Hematopoietic multipotent progenitor cell treated with erythropoietin and hydrocortisone succinate and interleukin-3 and kit ligand, for 8 days (in vitro differentiated cells): ENCODE measurements around the gene TAF1B.
A peak's percentile ranks its signal among the peaks of the same experiment; 100 is the strongest.
"Not testable (repeated sequence)": the region's sequence is repeated elsewhere in the genome, so short reads cannot be mapped to it uniquely, and the experiment has no call there.

ENCODE experiments used
- DNase-seq: peaks from one replicate; pipeline ENCODE4 v3.0.0-alpha.2; 2015

TAF1B gene

DNA sequence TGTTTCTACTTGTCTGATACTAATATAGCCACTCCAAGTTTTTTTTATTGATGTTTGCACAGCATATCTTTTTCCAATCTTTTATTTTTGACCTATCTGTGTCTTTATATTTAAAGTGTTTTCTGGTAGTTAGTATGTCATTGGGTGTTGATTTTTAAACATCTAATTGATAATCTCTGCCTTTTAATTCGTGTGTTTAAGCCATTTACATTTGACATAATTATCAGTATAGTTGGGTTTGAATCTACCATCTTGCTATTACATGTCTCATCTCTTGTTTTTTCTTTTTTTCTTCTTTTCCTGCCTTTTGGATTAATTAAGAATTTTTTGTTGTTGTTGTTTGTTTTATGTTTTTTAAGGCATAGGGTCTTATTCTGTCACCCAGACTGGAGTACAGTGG lies 44.2 kb downstream of the TAF1B start:
- DNase-seq, result no peak

DNA sequence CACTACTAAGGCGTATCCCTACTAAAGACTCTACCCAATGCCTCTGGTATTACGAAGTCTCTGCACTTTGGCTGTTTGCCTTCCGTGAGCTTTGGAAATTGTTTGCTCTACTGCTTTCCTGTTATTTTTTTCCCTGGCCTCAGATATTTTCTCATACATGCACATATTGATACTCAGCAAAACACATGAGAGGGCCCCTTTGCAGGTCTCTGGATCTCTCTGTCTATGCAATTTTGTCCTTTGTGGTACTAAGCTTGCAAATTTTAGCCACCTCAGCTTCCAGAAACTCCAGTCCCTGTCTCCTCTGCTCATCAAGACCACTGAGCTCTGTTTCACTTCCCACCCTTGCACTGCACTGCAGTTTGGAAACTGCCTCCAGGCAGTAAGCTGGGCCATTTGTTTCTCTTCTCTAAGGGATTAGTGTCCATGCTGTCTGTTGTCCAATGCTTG lies 46.6 kb downstream of the TAF1B start:
- no peak for DNase-seq

DNA sequence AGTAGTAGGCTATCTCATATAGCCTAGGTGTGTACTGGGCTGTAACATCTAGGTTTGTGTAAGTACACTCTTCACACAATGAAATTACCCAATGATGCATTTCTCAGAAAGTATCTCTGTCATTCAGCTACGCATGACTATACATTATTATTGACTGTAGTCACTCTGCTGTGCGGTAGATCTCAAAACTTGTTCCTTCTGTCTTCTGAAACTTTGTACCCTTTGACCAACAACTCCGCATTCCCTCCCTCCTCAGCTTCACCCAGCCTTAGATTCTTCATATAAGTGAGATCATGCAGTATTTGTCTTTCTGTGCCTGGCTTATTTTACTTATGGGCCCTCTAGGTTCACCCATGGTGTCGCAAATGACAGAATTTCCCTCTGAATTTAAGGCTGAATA lies 49.0 kb downstream of the TAF1B start:
- no peak for DNase-seq

DNA sequence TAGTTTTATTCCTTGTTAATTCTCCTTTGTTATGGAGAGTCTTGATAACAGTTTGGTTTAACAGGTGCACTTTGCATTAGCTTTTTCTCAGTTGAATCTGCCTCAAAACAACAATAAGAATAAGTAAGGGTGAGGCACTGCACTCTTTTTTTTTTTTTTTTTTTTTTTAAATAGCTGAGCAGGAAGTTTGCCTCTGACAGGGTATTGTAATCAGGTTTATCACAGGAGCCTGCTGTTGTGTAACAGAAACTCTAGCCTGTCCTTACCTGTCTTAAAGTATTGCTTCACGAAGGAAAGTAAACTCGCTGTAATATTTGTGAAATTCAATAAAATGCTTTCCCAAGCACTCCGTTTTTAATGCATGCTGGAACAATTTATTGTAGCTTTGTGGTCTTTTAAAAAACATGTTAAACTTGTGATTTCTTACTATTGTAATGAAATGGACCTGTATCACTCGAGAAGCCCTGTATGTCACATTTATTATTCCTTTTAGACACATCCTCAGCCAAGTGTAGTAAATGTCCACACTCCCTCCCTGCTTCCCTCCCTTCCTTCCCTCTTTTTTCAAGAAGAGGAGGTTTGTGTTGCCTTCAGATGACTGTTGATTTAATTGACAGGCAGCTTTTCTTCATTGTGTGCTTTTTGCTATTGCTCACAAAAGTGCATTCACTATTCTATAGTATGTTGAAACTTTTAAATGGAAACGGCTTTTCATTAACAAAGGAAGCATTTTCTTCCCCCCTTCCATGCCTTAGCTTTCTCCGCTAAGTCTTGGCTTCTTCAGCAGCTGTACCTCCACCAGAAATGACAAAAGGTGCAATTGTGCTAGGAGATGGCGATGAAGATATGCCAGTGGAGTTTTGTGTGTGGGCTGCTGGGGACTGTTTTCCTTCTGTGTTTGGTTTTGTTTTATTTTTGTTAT lies 52.7 kb downstream of the TAF1B start:
- no peak for DNase-seq

DNA sequence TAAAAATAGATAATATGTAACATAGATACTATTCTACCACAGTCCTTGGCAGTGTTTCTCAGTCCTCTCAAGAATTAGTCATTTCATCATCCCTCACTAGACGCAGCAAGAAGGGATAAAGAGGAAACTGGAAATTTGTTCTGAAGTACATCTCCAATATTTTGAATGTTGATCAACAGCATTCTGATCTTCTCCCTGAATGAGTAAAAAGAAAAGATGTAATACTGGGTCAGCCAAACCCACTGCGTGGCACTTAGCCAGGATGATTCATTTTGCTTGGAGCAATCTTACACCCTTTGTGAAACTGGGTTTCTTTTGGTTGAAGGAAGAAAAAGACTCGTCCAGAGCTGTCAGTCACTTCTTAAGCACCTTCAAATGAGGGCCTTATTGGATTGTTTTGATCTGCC lies 54.1 kb downstream of the TAF1B start:
- peak; percentile 67 for DNase-seq

DNA sequence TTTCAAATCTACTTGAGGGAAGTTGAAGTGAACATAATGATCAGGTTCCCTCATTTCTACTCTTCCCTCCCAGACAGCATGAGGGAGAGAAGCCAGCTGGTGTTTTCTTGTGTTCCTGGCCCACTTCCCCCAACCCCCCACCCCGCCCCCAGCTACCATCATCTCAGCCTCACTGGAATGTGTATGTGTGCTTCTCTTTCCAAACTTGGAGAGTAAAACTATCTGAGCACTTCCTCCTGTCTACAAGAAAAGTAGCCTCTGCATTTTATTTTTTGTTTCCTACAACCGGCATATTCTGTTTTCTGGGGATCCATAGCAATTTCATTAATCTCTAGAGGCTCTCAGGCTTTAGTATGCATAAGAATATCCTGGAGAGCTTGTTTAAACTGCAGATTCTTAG lies 54.6 kb downstream of the TAF1B start:
- DNase-seq, result no peak

DNA sequence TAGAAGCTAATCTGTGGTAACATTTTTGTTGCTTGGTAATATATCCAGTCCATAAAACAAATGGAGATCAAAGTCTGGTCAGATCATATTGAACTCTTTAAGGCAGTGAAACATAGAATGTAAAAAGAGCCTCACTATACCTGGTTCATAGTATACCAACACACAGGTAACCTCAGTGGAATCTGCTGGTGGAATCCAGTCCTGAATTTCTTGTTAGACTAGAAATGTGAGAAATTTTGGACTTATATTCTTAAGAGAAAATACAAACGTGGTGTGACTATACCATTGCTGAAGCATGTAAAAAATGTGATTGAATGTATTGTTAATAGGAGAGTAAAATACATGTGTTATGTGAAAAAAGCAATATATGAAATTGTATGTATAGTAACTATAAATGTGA lies 62.1 kb downstream of the TAF1B start:
- no peak for DNase-seq

DNA sequence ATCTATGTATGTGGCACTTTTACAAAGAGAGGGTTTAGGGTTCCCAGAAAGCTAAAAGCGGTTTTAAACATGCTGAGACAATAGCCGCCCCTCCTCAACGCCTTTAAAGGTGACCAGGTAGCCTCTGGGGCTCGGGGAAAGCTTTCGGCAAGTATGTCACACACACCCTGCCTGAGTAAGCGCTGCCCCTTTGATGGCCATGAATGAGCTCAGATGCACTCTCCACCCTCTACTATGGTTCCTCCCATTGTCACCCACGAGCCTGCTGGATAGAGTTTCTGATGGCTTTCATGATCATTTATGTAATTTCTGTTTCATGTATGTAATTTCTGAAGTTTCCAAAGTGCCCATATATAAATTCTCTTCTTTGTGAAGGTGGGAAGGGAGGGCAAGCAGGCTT lies 64.1 kb downstream of the TAF1B start:
- DNase-seq, result no peak

DNA sequence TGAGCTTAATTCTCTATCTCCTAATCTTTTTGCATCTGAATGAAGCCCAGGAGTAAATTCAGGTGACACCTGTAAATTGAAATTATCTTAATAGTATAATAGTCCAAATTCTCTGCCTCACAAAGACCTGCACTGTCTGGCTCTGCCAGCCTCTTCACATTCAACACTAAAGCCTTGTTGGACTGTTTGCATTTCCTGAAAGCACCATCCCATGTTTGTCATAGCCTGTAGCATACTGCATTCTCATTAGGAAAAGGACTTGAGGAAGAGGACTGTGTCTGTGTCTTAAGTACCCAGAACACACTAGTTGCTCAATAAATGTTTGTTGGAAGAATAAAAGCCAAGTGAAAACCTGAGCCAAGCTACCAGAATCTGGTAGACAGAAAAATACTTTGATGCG lies 65.4 kb downstream of the TAF1B start:
- DNase-seq, result no peak

DNA sequence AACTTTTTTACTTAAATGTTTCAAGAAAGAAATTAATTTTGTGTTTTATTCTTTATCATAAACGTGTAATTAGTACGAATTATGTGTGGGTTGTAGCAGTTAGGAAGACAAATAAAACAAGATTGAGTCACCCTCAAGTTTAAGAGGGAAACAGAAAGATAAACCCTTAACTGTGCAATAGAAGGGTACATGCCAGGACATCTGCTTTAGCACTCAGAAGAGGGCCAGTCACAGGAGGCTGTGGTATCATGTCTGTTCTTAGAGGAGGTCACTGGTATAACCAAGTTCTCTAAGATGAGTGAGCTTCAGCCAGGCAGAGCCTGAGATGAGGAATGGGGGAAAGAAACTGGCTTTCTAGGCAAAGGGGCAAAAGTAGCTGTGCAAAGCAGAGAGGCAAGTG lies 65.8 kb downstream of the TAF1B start:
- peak; percentile 37 for DNase-seq

DNA sequence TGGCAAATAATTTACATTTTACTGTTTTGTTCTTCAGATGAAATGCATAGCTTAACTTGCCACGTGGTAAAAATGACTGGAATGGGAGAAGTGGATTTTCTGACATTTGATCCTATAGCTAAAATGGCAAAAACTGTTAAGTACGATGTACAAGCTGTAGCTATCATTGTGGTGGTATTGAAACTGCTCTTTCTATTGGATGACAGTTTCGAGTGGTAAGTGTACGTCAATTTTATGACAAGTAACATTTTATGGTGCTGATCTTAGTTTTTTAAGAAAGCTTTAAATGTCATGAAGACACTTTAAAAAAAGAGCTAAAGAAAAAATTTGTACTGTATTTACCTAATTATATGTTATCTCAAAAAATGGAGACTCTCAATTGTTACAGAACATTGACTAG lies 67.4 kb downstream of the TAF1B start:
- no peak for DNase-seq

DNA sequence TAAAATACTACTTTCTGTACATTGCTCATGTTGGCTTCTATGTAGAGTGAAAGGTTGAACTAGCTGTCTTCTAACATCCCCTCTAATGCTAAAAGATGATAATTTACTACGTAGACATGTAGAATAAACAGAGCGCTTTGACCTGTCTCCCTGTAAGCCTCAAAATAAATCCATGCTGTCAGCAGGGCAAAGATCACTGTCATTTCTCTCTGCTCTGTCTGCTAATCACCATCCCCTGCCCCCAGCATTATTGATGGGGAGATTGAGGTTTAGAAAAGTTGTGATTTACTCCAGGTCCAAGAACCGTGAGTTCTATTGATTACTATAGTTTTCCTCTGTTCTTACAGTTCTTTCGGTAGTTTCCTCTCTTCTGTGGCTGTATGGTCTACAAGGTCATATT lies 69.2 kb downstream of the TAF1B start:
- DNase-seq, result no peak

DNA sequence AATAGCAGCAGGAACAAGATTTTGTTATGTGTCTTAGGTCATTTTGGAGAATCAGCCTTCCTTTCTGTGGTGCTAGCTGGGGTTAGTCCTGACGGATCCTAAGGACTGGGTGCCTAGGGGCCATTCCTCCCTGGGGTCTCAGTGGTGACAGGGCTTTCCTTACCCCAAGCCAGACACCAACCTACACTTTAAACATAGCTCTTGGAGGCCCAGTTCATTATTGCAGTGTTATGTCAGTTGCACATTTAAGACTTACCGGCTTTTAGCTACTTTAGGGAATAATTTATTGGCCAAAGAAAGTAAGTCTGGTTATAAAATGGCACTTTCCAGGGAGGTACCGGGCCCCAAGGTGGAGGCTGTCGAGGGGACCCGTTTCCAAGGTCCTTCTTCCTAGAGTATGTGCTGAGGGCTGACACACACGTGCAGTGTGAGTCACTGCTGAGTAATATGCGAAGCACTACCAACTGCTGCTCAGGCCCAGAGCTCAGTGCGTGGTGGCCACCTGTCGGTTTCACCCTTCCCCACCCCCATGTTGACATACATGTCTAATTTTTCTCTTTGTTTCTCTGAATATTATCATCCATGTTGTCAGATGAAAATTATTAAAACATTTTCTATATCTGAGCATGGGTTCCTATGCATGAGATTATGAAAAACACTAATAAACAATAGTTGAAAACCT lies 71.3 kb downstream of the TAF1B start:
- no peak for DNase-seq

DNA sequence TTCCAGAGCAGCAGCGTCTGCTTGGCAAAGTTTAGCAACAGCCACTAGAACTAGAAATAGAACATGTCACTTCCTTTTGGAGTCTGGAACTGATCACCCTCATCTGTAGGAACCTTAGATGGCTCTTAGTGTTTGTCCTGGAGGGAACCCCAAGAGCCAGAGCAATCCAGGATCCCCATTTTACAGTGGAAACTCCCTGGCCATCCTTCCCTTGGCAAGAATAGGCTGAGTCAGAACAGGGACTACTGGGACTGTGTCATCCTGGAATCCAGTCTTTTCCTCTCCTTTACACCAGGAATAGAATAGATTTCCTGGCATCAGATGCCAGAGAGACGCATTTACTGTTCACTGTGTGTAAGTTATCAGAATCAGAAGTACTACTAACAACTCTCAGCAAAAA lies 75.0 kb downstream of the TAF1B start:
- no peak for DNase-seq

DNA sequence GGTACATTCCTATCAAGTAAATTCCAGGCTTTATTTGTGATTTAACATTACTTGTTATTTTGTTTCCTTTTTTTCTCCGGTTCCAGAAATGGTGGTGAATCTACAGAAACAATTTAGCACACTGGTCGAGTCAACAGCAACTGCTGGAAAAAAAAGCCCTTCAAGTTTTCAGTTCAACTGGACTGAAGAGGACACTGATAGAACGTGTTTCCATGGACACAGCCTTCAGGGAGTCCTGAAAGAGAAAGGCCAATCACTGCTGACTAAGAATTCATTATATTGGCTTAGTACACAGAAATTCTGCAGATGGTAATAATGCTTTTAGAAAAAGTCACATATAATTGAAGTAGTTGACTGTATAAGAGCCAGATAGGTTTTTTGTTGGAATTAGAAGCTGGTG lies 76.2 kb downstream of the TAF1B start:
- no peak for DNase-seq

DNA sequence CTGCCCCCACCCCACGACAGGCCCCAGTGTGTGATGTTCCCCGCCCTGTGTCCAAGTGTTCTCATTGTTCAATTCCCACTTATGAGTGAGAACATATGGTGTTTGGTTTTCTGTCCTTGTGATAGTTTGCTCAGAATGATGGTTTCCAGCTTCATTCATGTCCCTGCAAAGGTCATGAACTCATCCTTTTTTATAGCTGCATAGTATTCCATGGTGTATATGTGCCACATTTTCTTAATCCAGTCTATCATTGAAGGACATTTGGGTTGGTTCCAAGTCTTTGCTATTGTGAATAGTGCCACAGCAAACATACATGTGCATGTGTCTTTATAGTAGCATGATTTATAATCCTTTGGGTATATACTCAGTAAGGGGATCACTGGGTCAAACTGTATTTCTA lies 83.7 kb downstream of the TAF1B start:
- not testable (repeated sequence) for DNase-seq

DNA sequence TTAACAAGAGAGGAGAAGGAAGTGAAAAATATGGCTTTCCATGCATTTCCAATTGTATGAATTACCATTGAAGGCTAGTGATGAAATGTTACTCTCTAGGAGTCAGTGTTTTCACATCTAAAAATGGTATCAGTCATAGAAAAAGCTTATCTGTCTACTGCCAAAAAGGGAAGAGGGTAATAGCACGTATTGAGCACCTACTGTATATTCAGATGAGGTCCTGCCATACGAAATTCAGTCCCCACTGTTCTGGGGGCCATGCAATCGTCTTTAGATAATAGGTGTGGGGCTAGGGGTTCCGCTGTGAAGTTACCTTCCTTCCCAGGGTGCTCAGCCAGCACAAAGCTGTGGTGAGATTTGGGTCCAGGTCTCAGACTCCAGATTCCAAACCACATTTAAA lies 94.0 kb downstream of the TAF1B start:
- DNase-seq, result no peak

DNA sequence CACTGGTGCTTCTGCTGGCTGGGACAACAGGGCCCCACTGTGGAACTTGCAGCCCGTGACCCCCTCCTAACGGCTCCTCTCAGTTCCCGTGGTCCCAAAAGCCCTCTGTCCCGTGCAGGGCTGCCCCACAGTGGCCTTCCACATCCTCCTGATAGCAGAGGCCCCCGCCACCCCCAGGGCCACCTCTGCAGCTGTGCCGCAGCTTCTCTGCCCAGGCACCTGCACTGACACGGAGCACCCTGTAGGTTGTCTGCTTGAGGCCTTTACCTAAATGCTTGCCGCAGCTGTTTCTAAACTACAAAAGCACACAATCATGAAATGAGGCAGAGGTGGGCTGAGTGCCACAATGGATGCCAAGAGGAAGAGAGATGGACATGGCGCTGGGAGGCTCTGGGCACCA lies 94.7 kb downstream of the TAF1B start:
- DNase-seq, result no peak

DNA sequence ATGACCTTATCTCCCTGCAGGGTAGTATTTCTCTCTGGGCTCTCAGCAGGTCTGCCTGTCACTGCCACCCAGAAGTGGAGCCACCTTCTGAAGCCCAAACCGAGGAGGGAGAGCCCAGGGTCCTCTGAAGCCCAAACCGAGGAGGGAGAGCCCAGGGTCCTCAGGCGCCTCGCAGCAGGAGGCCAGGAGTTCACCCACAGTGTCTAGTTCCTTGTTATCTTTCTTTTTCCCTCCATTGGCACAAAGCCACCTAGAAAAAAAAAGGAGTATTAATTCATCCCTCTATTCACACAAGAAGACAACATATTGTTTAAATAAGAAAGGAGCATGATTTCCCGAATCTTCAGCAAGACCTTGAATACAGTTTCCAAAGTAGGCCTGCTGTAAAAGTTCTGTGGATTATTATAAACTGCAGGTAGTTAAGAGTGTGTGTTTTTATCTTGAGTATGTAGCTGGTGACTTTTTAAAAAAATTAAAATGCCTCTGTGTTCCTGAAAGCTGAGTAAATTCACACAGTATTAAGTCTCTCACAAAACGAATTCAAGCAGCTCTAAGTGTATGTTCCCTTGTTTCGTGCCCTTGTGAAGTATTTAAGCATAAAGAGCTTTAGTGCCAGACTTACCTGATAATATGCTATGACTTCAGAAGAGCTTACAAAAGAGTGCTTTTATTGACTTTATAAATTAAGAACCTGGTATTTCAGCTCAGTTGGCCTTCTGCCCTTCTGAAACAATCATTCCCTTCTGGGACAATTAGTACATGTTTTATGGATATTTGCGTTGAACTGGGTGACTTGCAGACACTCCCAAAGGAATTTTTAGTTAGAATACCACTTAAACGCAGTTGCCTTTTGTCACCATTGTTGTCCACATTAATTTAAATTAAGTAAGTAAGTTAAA lies 96.6 kb downstream of the TAF1B start:
- DNase-seq, result peak; percentile 23

DNA sequence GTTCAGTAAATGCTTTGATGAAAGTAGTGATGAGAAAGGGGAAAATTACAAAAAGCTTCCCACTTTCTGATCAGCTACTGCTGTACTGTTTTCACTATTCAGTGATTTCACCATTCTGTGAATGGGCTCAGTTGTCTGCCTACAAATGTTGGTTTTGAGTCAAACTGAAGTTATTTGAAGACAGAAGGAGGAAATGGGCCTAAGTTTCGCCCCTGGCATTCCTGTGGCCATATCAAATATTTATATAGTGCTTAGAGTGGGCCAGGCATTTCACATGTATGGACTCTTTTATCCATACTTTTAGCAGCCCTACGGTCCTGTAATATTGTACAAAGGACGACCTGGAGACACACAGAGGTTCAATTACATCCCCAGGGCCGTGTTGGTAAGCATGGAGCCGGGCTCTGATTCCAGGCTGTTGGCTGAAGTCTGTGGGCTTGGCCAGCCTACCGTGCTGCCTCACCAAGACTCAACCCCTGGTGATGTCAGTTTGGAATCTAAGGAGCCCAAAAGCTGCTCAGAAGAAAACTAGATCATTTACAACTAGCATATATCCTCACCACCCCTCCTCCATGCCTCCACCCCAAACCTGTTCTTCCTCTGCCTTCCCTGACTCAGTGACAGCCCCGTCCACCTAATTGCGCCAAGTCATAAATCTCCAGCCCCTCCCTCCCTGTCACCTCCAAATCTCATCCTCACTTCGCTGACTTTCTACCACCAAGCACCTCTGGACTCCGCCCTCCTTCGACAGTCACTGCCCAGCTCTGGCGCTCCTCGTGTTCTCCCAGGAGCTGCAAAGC lies 98.1 kb downstream of the TAF1B start:
- DNase-seq, result no peak

DNA sequence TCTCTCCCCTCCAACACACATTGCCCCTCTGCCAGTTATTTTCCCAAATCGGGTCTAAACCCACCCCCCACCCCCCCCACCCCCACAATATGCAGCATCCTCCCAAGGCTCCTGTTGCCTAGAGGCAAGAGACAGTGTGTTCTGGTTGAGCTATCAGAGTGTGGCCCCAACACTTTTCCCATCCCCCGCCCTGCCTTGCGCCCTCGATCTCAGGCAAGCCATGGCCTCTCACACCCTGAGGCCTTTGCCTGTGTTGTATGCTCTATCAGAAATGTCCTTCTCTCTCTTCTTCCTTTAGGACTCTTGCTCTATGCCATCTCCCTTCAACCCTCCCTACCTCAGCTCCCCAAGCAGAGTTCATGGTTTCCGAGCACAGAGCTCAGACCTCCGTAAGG lies 98.7 kb downstream of the TAF1B start:
- no peak for DNase-seq

DNA sequence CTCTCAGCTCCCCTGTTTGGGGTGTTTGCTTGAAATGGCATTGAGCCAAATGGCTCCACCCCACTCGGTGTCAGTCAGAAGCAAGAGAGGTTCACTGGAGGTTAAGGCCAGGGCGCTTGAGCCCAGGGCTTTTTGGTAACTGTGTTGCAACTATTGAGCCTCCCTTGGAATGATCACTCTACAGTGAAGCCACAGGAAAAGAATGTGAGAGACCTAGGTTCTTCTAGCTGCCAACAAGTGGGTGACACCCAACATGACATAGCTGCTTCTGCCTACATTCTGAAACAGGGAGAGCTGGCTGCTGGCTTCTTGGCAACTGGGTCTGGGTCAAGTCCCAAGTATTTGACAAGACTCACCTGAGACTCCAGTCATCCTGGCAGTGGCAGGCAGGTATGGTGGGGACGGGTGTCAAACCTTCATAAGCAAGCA lies 101.1 kb downstream of the TAF1B start:
- DNase-seq, result peak; percentile 45
